ENCODE data around the gene ILF2. TPM values are rescaled to one million over a fixed set of nuclear protein-coding genes. Genes with fewer than 3 reads are reported as not detected.

ILF2 gene
- total and polyA plus RNA-seq, 2 of the 13 experiments (the other 11 are each of a cell fraction or from before 2014, with no cell fraction given) = 292 to 366 TPM

- TF ChIP-seq, protein P1, sequence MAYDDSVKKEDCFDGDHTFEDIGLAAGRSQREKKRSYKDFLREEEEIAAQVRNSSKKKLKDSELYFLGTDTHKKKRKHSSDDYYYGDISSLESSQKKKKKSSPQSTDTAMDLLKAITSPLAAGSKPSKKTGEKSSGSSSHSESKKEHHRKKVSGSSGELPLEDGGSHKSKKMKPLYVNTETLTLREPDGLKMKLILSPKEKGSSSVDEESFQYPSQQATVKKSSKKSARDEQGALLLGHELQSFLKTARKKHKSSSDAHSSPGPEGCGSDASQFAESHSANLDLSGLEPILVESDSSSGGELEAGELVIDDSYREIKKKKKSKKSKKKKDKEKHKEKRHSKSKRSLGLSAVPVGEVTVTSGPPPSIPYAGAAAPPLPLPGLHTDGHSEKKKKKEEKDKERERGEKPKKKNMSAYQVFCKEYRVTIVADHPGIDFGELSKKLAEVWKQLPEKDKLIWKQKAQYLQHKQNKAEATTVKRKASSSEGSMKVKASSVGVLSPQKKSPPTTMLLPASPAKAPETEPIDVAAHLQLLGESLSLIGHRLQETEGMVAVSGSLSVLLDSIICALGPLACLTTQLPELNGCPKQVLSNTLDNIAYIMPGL (CRISPR knock-in tag; IDR thresholded peaks at IDR 0.05; ENCODE audit: borderline replicate concordance in 1 of 2, low read depth in 1 of 2) = peak; percentile 57 to 59; a peak in 2 of 4 replicates
- TF ChIP-seq GMEB1 (CRISPR knock-in tag; IDR thresholded peaks at IDR 0.05; ENCODE audit: borderline replicate concordance) = peak; percentile 84
- TF ChIP-seq PHF8 (CRISPR knock-in tag; IDR thresholded peaks at IDR 0.05) = peak; percentile 96
- TF ChIP-seq, protein P2, sequence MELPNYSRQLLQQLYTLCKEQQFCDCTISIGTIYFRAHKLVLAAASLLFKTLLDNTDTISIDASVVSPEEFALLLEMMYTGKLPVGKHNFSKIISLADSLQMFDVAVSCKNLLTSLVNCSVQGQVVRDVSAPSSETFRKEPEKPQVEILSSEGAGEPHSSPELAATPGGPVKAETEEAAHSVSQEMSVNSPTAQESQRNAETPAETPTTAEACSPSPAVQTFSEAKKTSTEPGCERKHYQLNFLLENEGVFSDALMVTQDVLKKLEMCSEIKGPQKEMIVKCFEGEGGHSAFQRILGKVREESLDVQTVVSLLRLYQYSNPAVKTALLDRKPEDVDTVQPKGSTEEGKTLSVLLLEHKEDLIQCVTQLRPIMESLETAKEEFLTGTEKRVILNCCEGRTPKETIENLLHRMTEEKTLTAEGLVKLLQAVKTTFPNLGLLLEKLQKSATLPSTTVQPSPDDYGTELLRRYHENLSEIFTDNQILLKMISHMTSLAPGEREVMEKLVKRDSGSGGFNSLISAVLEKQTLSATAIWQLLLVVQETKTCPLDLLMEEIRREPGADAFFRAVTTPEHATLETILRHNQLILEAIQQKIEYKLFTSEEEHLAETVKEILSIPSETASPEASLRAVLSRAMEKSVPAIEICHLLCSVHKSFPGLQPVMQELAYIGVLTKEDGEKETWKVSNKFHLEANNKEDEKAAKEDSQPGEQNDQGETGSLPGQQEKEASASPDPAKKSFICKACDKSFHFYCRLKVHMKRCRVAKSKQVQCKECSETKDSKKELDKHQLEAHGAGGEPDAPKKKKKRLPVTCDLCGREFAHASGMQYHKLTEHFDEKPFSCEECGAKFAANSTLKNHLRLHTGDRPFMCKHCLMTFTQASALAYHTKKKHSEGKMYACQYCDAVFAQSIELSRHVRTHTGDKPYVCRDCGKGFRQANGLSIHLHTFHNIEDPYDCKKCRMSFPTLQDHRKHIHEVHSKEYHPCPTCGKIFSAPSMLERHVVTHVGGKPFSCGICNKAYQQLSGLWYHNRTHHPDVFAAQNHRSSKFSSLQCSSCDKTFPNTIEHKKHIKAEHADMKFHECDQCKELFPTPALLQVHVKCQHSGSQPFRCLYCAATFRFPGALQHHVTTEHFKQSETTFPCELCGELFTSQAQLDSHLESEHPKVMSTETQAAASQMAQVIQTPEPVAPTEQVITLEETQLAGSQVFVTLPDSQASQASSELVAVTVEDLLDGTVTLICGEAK (IDR thresholded peaks at IDR 0.05) = no peak
- TF ChIP-seq, protein P2 (CRISPR knock-in tag; IDR thresholded peaks at IDR 0.05) = peak; percentile 74
- TF ChIP-seq SUZ12 (IDR thresholded peaks at IDR 0.05; ENCODE audit: low read depth, low read length) = peak; percentile 52
- TF ChIP-seq SMARCC2 (IDR thresholded peaks at IDR 0.05) = no peak
- 0 out of 2 replicates have a peak, but pooled peaks have one; percentile 29 for TF ChIP-seq RAD21 (CRISPR knock-in tag; IDR thresholded peaks at IDR 0.05)
- peak; percentile 94 for TF ChIP-seq HMGXB3 (CRISPR knock-in tag; IDR thresholded peaks at IDR 0.05; ENCODE audit: borderline replicate concordance)
Observed at GRCh38 chr1:153658400-153659174, 12.2 kb downstream of the ILF2 start, which contains the start of gene SNAPIN (continued).
